Activated CD8-positive, alpha-beta T cell treated with anti-CD3 and anti-CD28 coated beads for 36 hours (primary cell): ENCODE data around the gene PDXK. TPM values are rescaled to one million over a fixed set of nuclear protein-coding genes. Genes with fewer than 3 reads are reported as not detected.

ENCODE experiments used
- ATAC-seq: fragments of 200-7000 bp; cut with Tn5 transposase; one replicate; pipeline ENCODE4 v1.10.0; 2021; ENCODE audit warnings: mild to moderate bottlenecking, moderate library complexity
- CTCF ChIA-PET: fragments of 350-600 bp; sonication (Branson Sonifier 250); formaldehyde crosslinking; loops from one replicate; lab custom pipeline; 2021; ENCODE audit warnings: antibody characterized with exemption; lab: Charles Lee
- POLR2A ChIA-PET: fragments of 350-600 bp; sonication (Branson Sonifier 250); formaldehyde crosslinking; loops from one replicate; lab custom pipeline; 2021; ENCODE audit warnings: antibody characterized with exemption; lab: Charles Lee
- DNase-seq: peaks from one replicate; pipeline ENCODE4 v3.0.0-alpha.2; 2020
- H3K27ac Mint-ChIP-seq: one replicate; pipeline ENCODE4 v1.8.0; 2021; ENCODE audit warnings: mild to moderate bottlenecking, mixed read lengths
- H3K27me3 Mint-ChIP-seq: one replicate; pipeline ENCODE4 v1.8.0; 2021; ENCODE audit warnings: mixed read lengths
- H3K36me3 Mint-ChIP-seq: one replicate; pipeline ENCODE4 v1.8.0; 2021; ENCODE audit warnings: low read depth, mixed read lengths
- H3K4me1 Mint-ChIP-seq: one replicate; pipeline ENCODE4 v1.8.0; 2021; ENCODE audit warnings: low read depth, mixed read lengths
- H3K4me3 Mint-ChIP-seq: one replicate; pipeline ENCODE4 v1.8.0; 2021; ENCODE audit warnings: mild to moderate bottlenecking, moderate library complexity, mixed read lengths
- H3K9me3 Mint-ChIP-seq: one replicate; pipeline ENCODE4 v1.8.0; 2021; ENCODE audit warnings: mixed read lengths
- intact Hi-C: fragments of 100-400 bp; cut with micrococcal nuclease; formaldehyde crosslinking; loops from one replicate; pipeline ENCODE4 v1.10.0; 2022
- total RNA-seq, 2 experiments: library from RNA; stranded (reverse); gene quantifications; one replicate each; pipeline ENCODE4 v1.2.3, GENCODE V29; 2021
- TF ChIP-seq, protein P1 (sequence below): fragments of 200-600 bp; IDR thresholded peaks from one replicate; pipeline ENCODE4 v1.8.0; 2022; ENCODE audit warnings: antibody characterized with exemption, mild to moderate bottlenecking

PDXK gene
- total RNA-seq, 2 experiments from 2014 or later, result 118 to 122 TPM

DNA sequence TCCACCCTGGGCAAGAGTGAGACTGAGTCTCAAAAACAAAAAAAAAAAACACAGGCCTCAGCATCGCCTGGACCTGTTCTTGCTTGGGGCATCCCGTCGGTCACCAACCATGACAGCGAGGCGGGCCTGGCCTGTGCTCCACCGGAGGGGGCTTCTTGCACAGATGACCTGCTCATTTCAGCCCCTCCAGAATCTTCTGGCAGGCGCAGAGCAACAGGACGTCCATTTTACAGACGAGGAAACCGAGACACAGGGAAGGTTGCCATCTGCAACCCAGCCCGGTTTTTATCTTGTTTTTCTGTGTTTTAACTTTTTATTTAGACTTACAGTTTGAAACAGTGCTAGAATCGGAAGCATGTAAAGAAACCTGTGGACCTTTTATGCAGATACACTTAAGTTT, 56.3 kb downstream of the PDXK start:
- peaks cover 12% of the 10 kb centered on the region for H3K36me3 Mint-ChIP-seq
- peak overlapping the region; percentile 64 for H3K27ac Mint-ChIP-seq
- CTCF ChIA-PET, result interaction anchor here (1.2 to 1.7 kb wide), 2 partner anchors 11 to 15 kb away, joined by 3 to 5 read pairs; partner anchors contain the start of gene RRP1
- H3K27me3 Mint-ChIP-seq, result no peaks in the 10 kb centered on the region
- H3K4me1 Mint-ChIP-seq, result peaks cover 30% of the 10 kb centered on the region
- POLR2A ChIA-PET, result interaction anchor here (1.3 kb wide), 1 partner anchor 8 kb away, joined by 3 read pairs; no protein-coding TSS in a partner anchor
- intact Hi-C loops, result no loop called here
- no peak for ATAC-seq
- peaks cover 2% of the 10 kb centered on the region for H3K9me3 Mint-ChIP-seq
- DNase-seq, result no peak
- TF ChIP-seq, protein P1, sequence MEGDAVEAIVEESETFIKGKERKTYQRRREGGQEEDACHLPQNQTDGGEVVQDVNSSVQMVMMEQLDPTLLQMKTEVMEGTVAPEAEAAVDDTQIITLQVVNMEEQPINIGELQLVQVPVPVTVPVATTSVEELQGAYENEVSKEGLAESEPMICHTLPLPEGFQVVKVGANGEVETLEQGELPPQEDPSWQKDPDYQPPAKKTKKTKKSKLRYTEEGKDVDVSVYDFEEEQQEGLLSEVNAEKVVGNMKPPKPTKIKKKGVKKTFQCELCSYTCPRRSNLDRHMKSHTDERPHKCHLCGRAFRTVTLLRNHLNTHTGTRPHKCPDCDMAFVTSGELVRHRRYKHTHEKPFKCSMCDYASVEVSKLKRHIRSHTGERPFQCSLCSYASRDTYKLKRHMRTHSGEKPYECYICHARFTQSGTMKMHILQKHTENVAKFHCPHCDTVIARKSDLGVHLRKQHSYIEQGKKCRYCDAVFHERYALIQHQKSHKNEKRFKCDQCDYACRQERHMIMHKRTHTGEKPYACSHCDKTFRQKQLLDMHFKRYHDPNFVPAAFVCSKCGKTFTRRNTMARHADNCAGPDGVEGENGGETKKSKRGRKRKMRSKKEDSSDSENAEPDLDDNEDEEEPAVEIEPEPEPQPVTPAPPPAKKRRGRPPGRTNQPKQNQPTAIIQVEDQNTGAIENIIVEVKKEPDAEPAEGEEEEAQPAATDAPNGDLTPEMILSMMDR, result no peak
- H3K4me3 Mint-ChIP-seq, result peak overlapping the region; percentile 90

DNA sequence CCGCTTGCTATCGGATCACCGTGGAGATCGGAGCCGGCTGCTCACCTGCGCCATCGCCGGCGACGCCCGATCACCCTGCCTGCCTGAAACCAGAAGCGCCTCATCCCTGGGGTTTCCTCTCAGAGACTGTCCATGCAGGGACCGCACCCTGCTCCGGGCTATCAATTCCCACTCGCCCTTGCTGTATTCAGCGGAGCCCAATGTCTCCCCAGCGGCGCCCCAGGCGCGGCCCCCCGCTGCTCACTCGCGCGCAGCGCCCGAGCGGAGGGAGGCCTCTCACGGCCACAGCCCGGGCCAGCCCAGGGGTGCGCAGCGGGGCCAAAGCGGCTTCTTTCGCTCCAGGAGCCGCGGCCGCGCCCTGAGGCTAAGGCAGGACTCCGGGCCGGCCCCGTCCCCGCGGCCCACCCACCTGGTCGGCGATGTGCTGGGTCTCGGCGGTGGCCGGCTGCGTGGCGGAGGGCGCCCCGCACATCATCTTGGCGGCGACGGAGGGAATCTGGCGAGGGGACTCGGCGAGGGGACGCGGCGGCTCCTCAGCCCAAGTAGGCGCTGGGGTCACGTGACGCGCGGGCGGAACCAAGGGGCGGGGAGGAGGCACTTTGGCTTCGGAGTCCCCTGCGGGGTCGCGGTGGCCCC, 57.0 kb downstream of the PDXK start, which contains the start of gene CSTB:
CSTB (minus strand) TSS at position 514 of the 636 bp plus-strand sequence; CDS start at position 475, 39 bp downstream.
- Mint-ChIP-seq H3K27ac (peak within 1 kb of the TSS; percentile 64), H3K4me3 (peak within 1 kb of the TSS; percentile 90), H3K36me3 (peaks cover 12% of the 10 kb centered on the region), H3K9me3 (peaks cover 2% of the 10 kb centered on the region), H3K4me1 (peaks cover 32% of the 10 kb centered on the region), H3K27me3 (no peaks in the 10 kb centered on the region)
- ChIA-PET POLR2A (no interaction called here), CTCF (no interaction called here)
- ATAC-seq (peak; percentile 60), DNase-seq (peak; percentile 84)
- TF ChIP-seq, protein P1, result no peak
- intact Hi-C loops, result no loop called here

DNA sequence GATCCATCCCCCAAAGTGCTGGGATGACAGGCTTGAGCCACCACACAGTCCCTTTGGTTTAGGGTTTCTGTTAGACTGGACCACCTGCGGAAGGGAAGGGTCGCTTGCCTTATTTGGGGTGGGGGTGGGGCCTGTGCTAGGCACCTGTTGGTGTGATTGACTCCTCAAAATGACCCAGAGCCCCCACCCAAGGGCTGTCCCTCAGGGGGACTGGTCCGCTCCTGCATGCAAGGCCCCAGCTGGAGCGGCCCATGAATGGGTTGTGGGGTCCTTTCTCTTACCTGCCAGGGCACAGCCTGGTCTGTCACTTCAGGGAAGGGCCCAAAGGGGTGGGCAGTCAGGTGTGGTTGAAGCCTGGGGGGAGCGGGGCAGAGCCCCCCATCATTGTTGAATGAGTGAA, 59.0 kb downstream of the PDXK start:
- Mint-ChIP-seq H3K36me3 (peaks cover 12% of the 10 kb centered on the region), H3K27ac (peak overlapping the region; percentile 73), H3K4me3 (peak overlapping the region; percentile 90), H3K27me3 (no peaks in the 10 kb centered on the region), H3K4me1 (peaks cover 41% of the 10 kb centered on the region), H3K9me3 (no peaks in the 10 kb centered on the region)
- TF ChIP-seq, protein P1, result no peak
- intact Hi-C loops, result no loop called here
- CTCF ChIA-PET, result interaction anchor here (0.8 kb wide), 1 partner anchor 12 kb away, joined by 3 read pairs; the partner anchor contains the start of gene RRP1
- no peak for ATAC-seq
- POLR2A ChIA-PET, result no interaction called here
- DNase-seq, result no peak

DNA sequence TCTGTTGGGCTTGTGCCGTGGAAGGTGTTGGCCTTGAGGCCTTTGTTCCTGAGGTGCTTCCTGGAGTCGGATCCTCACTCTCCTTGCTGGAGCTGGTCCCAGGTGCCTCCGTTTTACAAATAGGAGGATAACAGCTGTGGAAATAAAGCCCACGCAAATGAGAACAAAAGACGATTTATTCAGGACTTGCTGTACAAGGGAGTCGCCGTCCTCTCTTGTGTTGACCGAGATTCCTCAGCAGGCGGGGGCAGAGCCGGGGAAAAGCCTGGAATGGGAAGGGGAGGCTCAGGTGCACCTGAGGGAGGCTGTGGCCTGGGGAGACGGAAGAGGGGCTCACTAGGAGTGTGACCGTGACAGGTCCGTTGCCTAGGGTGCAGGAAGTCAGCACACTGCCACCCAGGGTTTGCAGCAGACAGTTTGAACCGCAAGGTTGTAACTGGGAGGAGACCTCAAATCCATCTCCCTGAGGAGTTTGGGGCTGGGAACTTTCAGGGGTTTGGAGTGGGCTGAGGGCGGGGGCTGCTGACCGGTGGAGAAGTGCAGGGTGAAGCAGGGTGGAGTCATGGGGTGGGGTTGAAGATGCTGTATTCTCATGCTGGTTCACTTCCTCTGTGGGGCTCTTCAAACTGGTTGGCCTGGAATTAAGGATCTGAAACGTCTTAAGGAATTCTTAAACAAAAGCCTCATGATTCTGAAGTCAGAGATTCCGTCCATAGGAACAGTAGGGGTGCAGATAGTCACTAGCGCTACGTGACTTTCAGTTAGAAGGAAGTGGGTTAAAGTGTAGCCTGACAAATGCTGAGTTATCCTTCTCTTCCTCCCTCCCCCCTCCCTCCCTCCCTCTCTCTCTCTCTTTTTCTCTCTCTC, 59.8 kb downstream of the PDXK start:
- POLR2A ChIA-PET, result interaction anchor here (0.9 to 1.3 kb wide), 2 partner anchors 10 to 12 kb away, joined by 3 to 4 read pairs; no protein-coding TSS in a partner anchor
- H3K9me3 Mint-ChIP-seq, result no peaks in the 10 kb centered on the region
- H3K27ac Mint-ChIP-seq, result peak overlapping the region; percentile 73
- H3K4me3 Mint-ChIP-seq, result peak overlapping the region; percentile 37
- ATAC-seq (peak; percentile 26), DNase-seq (peak; percentile 30)
- TF ChIP-seq, protein P1, result no peak
- intact Hi-C loops, result no loop called here
- CTCF ChIA-PET, result interaction anchor here (0.8 kb wide), 1 partner anchor 11 kb away, joined by 3 read pairs; the partner anchor contains the start of gene RRP1
- H3K4me1 Mint-ChIP-seq, result peaks cover 49% of the 10 kb centered on the region
- peaks cover 7% of the 10 kb centered on the region for H3K36me3 Mint-ChIP-seq
- H3K27me3 Mint-ChIP-seq, result no peaks in the 10 kb centered on the region
